B cell (primary cell): ENCODE results near the gene MNX1.
A peak's percentile ranks its signal among the peaks of the same experiment; 100 is the strongest.

Experiments used
- CTCF ChIP-seq: fragments of 200-600 bp; IDR thresholded peaks from one replicate; pipeline ENCODE4 v1.8.0; 2022; ENCODE audit warnings: antibody characterized with exemption, mild to moderate bottlenecking
- EZH2 ChIP-seq: IDR thresholded peaks from 2 replicates; pipeline ENCODE4 v1.6.1; 2012; ENCODE audit warnings: borderline replicate concordance, low read depth, mild to moderate bottlenecking, moderate library complexity, low read length; ENCODE audit not compliant: insufficient read depth, poor library complexity, severe bottlenecking

- no peak for TF ChIP-seq CTCF
- TF ChIP-seq EZH2 = peak; percentile 14
These were observed 7.5 kb downstream of the MNX1 start for GRCh38 chr7:157002819-157003421.
